NCI-H446 (cell line): ENCODE data around the gene ADGRF1.

Experiments
- DNase-seq, 2 experiments: peaks; one replicate each; lab custom pipeline; 2025; lab: John Stamatoyannopoulos, UW

ADGRF1 gene

GRCh38 chr6:46979206-46979605, 62.9 kb downstream of the ADGRF1 start:
- DNase-seq = no peak

- no peak for DNase-seq
Measured at GRCh38 chr6:46974786-46975185, 67.3 kb downstream of the ADGRF1 start.

- DNase-seq = no peak
Measured at GRCh38 chr6:46973029-46973428, 69.1 kb downstream of the ADGRF1 start.

- DNase-seq = no peak
Measured at GRCh38 chr6:46972531-46972930, 69.6 kb downstream of the ADGRF1 start.

- DNase-seq = no peak
Measured at GRCh38 chr6:46969206-46969605, 72.9 kb downstream of the ADGRF1 start.

GRCh38 chr6:46967826-46968349, 74.2 kb downstream of the ADGRF1 start:
- no peak for DNase-seq

- no peak for DNase-seq
Measured at GRCh38 chr6:46964716-46965519, 77.2 kb downstream of the ADGRF1 start.

- DNase-seq = no peak
Measured at GRCh38 chr6:46963626-46964025, 78.5 kb downstream of the ADGRF1 start.

- no peak for DNase-seq
Measured at GRCh38 chr6:46963039-46963438, 79.1 kb downstream of the ADGRF1 start.

GRCh38 chr6:46961711-46962110, 80.4 kb downstream of the ADGRF1 start:
- DNase-seq = no peak

GRCh38 chr6:46961232-46961631, 80.9 kb downstream of the ADGRF1 start:
- no peak for DNase-seq

- no peak for DNase-seq
Measured at GRCh38 chr6:46959419-46959818, 82.7 kb downstream of the ADGRF1 start.

- no peak for DNase-seq
Measured at GRCh38 chr6:46956409-46956808, 85.7 kb downstream of the ADGRF1 start.

GRCh38 chr6:46954837-46955451, 87.2 kb downstream of the ADGRF1 start:
- peak in 1 of 2 experiments; percentile 8 for DNase-seq

- no peak for DNase-seq
Measured at GRCh38 chr6:46953921-46954320, 88.2 kb downstream of the ADGRF1 start.

GRCh38 chr6:46949632-46950280, 92.4 kb downstream of the ADGRF1 start:
- DNase-seq = no peak

- DNase-seq = no peak
Measured at GRCh38 chr6:46948699-46949098, 93.4 kb downstream of the ADGRF1 start.
